GM19238 (cell line): Measurements from ENCODE around the gene RAB37.

Experiments used
- DNase-seq: peaks from one replicate; pipeline ENCODE4 v3.0.0; 2011; ENCODE audit warnings: low spot score; ENCODE audit not compliant: insufficient read length

Gene RAB37

GRCh38 chr17:74776990-74777389 is 39.9 kb downstream of the RAB37 start:
- no peak for DNase-seq

- DNase-seq: no peak
These were observed 41.0 kb downstream of the RAB37 start for GRCh38 chr17:74777901-74778515.

- no peak for DNase-seq
These were observed 41.9 kb downstream of the RAB37 start for GRCh38 chr17:74778960-74779359.

GRCh38 chr17:74779501-74779900 is 42.4 kb downstream of the RAB37 start:
- no peak for DNase-seq

GRCh38 chr17:74779948-74780400 is 42.9 kb downstream of the RAB37 start:
- DNase-seq: peak; percentile 57

GRCh38 chr17:74780443-74781238 is 43.6 kb downstream of the RAB37 start:
- no peak for DNase-seq

GRCh38 chr17:74782571-74782970 is 45.5 kb downstream of the RAB37 start:
- DNase-seq: no peak

GRCh38 chr17:74784125-74784810 is 47.2 kb downstream of the RAB37 start:
- no peak for DNase-seq

GRCh38 chr17:74785096-74785980 is 48.3 kb downstream of the RAB37 start:
- DNase-seq: no peak

GRCh38 chr17:74785981-74786360 is 48.9 kb downstream of the RAB37 start:
- DNase-seq: no peak

- DNase-seq: no peak
These were observed 49.5 kb downstream of the RAB37 start for GRCh38 chr17:74786431-74787055.

GRCh38 chr17:74790161-74791058 is 53.4 kb downstream of the RAB37 start:
- no peak for DNase-seq

- DNase-seq: no peak
These were observed 55.6 kb downstream of the RAB37 start for GRCh38 chr17:74792586-74793105.

- DNase-seq: no peak
These were observed 58.4 kb downstream of the RAB37 start for GRCh38 chr17:74795327-74796020.

- no peak for DNase-seq
These were observed 59.2 kb downstream of the RAB37 start for GRCh38 chr17:74796211-74796610.

GRCh38 chr17:74796866-74797265 is 59.8 kb downstream of the RAB37 start:
- DNase-seq: no peak
